Measurements from ENCODE around the gene WASHC1.
"Not testable (repeated sequence)": the region's sequence is repeated elsewhere in the genome, so short reads cannot be mapped to it uniquely, and the experiment has no call there.

The WASHC1 gene, protein sequence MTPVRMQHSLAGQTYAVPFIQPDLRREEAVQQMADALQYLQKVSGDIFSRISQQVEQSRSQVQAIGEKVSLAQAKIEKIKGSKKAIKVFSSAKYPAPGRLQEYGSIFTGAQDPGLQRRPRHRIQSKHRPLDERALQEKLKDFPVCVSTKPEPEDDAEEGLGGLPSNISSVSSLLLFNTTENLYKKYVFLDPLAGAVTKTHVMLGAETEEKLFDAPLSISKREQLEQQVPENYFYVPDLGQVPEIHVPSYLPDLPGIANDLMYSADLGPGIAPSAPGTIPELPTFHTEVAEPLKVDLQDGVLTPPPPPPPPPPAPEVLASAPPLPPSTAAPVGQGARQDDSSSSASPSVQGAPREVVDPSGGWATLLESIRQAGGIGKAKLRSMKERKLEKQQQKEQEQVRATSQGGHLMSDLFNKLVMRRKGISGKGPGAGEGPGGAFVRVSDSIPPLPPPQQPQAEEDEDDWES

DNA sequence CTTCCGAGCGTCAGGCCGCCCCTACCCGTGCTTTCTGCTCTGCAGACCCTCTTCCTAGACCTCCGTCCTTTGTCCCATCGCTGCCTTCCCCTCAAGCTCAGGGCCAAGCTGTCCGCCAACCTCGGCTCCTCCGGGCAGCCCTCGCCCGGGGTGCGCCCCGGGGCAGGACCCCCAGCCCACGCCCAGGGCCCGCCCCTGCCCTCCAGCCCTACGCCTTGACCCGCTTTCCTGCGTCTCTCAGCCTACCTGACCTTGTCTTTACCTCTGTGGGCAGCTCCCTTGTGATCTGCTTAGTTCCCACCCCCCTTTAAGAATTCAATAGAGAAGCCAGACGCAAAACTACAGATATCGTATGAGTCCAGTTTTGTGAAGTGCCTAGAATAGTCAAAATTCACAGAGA is at the start of gene WASHC1:
TSS of gene WASHC1 (minus strand) at position 101 of the 400 bp plus-strand sequence. CDS start 4,457 bp downstream, outside the sequence.
- not testable (repeated sequence) for DNase-seq (ENCODE audit: low read depth, low spot score)

DNA sequence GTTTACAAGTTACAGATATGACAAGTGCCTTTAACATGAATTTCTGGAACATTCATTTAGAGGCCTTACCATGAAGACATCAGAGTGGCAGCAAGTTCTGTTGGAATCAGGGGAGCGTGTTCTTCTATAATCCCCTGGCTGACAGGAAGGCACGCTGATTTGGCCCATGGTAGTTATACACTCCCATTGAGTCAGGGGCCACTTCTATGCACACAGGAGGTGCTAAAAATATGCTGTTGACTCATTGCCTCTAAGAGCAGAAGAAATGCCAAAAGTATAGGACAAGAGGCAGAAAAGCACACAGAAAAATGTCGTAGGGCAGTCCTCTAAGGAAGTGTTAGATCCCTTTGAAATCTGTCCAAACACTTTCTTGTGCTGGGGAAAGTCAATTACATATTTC is 49.1 kb upstream of the WASHC1 start:
- not testable (repeated sequence) for DNase-seq (ENCODE audit: low read depth, low spot score)

DNA sequence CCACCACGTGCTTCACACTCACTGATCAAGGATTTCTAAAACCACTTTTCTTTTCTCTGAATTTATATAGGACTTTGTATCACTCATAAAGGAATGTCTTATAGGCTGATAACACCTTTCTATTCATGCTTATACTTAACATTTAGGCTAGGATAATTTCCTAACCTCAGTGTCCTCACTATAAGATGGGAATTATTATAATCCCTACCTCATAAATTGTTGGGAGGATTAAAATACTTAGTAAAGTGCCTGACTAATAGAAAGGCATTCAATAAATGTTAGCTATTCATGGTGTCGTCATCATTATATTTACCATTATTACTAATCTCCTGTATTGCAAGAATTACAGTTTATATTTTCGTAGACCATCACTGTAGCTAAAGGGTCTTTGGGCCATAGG is 47.1 kb upstream of the WASHC1 start:
- not testable (repeated sequence) for DNase-seq (ENCODE audit: low read depth, low spot score)

DNA sequence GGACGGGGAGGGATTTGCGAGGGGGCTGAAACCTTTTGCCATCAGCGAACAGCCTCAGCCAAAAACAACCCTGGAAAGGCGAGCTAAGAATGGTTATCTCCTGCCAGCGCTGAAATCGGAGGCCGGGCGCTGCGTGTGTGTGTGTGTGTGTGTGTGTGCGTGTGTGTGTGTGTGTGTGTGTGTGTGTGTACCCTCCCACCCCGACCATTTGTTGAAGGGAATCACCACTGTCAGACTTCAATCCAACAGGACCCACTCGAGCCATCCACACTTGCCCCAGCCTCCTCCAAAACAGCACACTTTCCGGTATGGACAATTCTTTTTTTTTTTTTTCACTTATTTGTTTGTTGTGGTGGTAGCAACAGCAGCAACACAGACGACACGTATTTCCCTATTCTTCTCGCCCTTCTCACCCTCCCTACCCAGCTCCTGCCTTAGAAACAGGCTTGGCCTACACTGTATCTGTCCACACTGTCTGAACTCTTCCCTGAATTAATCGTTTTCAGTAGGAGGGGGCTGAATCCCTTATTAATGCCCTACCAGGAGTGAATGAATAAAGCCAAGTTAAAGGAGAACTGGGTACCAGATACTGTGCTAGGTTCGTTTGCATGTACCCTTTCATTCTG is 44.8 kb upstream of the WASHC1 start:
- not testable (repeated sequence) for DNase-seq (ENCODE audit: low read depth, low spot score)

DNA sequence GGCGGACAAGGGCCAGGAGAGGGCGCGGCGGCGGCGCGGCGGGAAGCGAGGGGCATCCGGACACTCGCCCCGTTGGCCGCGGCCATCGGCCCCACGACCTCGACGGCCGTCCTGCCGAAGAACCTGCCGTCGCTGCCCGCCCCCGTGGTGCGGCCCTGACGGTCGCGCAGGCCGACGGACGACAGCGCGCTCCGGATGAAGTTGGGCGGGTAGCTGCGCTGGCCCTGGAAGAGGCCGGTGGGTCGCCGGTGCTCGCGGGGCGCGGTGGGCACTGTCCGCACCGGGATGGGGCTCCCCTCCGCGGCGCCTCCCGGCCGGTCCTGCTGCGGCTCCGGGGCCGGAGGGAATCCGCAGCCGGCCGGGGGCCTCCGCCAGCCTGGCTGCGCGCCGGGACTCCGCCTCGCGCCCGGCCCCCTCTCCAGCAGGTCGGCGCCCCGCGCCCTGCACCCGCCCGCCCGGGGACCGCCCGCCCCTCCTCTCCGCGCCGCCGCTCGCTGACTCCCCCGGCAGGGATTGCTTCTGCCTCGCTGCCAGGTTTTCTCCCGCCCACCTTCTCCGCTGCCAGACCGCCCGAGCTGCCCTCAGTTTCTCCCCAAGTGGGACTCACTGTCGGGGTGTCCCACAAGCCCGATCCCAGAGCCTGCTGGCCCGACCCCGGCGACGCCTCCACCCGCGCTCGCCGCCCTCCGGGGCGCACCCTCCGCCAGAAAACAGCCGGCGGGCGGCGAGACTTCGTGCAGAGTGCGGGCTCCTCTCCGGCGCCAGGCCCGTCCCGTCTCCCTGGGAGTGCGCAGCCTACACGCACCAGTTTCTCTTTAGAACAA is 44.0 kb upstream of the WASHC1 start:
- DNase-seq (ENCODE audit: low read depth, low spot score) = not testable (repeated sequence)

DNA sequence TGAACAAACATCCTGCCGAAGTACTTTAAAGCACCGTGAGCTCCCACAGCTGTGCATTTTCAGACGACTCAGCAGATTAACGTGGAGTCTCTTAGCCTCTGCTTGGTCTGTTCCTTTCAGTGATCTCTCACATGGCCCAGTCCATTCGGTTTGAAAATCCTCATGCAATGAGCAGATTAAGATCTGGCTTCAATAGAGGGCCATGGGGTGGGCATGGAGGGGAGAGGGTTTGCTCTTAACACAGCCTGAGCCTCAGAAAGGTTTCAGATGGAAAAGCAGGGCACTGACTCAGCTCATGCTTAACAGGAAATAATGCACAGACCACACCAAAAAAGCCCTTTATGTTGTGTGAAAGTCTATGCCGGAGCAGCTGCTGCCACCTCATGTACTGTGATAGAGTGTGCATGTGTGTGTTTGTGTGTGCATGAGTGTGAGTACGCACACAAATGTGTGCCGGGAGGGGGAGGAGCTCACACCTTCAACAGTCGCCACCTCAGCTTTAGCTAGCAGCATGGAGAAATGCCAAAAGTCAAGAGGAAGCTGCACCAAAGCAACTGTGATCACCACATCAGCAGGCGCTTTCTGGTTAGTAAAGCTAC is 33.9 kb upstream of the WASHC1 start:
- not testable (repeated sequence) for DNase-seq (ENCODE audit: low read depth, low spot score)

DNA sequence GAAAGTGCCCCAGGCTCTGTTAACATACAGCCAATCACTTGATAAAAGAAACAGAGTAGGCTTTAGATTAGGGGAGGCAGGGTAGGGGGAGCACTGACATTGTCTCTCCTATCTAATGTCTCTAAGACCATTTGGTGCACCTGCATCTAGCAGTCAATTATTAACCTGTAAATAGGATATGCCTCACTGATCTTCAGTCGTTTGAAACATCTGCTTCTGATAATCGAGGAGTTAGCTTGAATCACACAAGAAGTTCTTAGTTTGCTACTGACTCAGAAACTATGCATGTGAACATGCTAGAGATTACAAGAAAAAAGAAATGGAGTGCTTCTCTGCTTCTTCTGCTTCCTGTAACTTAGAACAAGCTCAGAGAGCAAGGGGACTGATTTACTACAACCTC is 23.4 kb upstream of the WASHC1 start:
- not testable (repeated sequence) for DNase-seq (ENCODE audit: low read depth, low spot score)

DNA sequence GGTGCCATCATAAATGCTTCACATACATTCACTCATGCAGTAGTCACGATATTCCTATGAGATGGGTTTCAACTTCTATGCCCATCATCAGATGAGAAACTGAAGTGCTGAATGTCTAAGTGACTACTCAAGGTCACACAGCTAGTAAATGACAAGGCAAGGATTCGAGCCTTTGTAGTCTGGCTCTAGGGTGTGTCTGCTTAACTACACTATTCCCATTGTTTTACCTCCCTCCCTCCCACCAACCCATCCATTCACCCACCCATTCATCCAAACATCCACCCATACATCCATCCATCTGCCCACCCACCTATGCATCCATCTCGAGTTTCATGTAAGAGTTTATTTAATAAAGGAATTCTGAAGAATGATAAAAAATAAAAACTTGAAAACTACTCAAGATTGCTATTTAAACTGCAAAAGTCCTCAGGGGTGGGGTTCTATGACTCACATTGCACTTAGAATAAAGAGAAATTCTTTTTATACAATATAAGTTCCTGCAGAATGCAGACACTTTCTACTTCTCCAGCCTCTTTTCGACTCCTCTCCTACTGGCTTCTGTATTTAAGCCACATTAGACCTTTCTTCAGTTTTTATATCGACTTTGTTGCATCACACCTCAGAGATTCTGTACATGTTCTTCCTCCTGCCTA is 19.1 kb upstream of the WASHC1 start:
- DNase-seq (ENCODE audit: low read depth, low spot score) = not testable (repeated sequence)

DNA sequence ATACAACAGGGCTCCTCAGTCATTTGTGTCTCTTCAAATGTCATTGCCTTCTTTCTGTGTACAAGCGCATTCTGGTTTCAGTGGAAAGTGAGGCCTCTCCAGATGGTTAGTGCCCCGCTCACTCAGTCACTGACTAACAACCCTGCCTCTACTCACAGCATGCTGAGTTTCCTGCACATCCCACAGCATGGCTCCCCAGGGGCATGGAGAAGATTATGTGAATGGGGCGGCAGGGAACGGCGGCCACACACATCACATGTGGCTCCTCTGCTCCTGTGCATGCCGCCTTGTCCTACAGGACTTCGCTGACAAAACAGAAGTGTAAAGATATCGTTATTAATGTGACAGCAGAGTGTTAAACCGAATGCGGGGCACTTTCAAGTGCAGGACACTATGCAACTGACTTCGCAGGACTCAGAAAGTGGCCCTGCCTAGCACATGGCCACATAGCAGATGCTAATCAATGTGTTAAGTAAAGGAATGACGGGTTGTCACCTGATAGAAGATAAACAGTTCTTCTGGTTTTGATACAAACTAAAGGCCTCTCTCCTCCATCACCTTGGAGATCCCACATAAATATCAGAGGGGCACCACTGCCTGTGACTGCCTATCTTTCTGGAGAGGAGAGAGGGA is 17.5 kb upstream of the WASHC1 start:
- DNase-seq (ENCODE audit: low read depth, low spot score) = not testable (repeated sequence)

DNA sequence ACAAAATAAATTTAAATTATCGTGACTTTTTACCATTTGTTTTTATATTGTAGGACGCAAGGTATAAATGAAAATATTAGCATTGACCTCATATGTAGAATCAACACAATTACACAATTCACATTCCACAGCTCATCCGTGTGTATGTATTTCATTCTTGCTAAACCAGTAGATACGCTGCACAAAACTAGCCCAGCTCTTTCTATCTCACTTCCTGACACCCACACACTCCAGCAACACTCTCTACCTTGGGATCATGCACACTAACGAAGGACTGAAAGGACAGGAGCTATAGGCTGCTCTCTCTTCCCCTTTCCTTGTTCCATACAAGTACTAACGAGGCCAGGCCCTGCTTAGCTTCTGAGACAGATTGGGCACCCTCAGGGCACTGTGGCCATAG is 16.9 kb upstream of the WASHC1 start:
- not testable (repeated sequence) for DNase-seq (ENCODE audit: low read depth, low spot score)

DNA sequence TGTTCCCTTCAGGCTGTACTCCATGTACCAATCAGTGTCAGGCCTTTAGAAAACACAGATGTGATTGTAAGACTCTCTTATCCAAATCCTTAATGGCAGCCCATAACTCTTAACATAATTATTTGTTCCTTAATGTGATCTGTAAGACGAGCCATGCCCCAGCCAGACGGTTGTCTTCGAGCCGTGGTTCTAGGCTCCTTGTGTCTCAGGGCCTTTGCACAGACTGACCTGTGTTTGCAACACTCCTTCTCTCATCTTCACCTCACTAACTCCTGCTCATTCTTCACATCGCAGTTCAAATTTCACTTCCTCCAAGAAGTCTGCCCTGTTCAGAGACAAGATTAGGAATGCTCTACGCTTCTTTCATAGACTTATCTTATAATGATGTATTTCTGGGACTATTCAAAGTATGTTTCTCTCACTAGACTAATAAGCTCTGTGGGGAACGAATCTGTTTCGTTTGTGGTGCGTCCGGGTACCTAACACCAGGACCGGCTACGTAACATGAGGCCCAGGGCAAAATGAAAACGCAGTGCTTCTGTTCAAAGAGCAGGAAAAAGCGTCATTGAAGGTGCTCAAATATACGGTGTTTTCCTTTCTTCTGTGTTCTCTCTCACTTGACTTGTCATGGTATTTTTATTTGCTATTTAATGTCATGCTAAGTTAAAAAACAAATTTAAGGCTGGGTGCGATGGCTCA is 16.1 kb upstream of the WASHC1 start:
- DNase-seq (ENCODE audit: low read depth, low spot score) = not testable (repeated sequence)

DNA sequence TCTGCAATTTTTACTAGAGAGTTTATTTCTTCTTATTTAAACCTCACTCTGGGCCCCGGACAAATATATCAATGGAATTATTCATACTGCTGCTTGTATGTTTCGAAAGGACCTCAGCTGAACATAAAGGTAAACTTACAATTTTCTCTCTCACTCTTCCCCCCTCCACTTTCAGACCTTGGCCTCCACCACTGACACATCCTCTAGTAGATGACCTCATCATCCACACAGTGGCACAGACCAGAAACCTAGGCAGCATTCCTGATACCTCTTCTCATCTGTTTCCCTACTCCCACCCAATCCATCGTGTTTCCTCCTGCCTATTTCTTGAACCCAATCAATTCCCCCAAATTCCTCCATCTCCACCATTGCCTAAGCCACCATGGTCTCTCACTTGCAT is 15.2 kb upstream of the WASHC1 start:
- DNase-seq (ENCODE audit: low read depth, low spot score) = not testable (repeated sequence)

DNA sequence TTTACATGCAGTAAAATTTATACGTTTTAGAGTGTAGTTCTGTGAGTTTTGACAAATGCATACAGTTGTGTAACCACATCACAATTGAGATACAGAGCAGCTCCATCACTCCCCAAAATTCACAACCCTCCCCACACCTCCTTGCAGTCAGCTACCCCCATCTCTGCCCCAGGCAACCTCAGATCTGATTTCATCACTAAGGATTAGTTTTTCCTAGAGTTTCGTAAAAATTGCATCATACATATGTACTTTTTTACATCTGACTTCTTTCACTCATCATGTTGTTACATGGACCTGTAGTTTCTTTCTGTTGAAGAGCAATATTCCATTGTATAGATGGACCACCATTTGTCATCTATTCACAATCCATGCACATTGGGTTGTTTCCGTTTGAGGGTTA is 14.4 kb upstream of the WASHC1 start:
- DNase-seq (ENCODE audit: low read depth, low spot score) = not testable (repeated sequence)

DNA sequence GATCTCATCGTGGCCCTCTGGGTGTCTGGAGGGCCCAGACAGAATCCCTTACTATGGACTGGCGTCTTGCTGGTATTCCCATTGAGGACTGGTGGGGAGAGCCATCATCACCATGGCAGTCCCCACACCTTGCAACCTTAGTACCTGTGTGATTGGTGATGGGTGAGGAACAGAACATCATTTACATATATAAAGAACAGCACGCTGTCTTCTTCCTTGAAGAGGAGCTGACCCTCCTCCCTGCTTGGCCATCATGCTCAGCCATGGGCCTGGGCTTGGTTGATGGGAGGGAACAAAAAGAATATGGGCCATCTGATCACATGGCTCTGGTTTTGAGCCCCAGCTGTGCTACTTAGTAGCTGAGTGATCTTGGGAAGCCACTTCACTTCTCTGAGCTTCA is 13.9 kb upstream of the WASHC1 start:
- DNase-seq (ENCODE audit: low read depth, low spot score) = not testable (repeated sequence)

DNA sequence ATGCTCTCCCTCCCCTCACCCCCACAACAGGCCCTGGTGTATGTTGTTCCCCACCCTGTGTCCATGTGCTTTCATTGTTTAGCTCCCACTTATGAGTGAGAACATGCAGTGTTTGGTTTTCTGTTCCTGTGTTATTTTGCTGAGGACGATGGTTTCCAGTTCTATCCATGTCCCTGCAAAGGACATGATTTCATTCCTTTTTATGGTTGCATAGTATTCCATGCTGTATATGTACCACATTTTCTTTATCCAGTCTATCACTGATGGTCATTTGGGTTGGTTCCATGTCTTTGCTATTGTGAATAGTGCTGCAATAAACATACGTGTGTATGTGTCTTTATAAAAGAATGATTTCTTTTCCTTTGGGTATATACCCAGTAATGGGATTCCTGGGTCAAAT is 12.6 kb upstream of the WASHC1 start:
- DNase-seq (ENCODE audit: low read depth, low spot score) = not testable (repeated sequence)

DNA sequence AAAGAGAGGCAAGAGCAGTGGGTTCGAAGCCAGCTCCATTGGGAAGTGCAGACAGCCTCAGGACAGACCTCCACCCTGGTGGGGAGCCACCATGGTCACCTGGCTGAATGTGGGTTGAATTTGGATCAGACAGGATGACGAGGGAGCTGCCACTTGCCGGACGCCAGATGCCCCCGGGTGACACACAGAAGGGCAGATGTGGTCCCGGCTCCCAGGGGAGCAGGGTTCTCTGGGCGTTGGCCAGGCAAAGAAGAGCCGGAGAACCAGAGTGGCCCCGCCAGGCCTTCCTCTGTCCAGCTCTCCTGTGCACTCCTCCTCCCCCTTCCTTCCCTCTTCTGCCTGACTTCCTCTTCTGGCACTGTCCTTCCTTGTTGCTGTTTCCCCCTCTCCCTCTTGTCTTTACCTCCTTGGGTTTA is 12.0 kb upstream of the WASHC1 start:
- not testable (repeated sequence) for DNase-seq (ENCODE audit: low read depth, low spot score)

DNA sequence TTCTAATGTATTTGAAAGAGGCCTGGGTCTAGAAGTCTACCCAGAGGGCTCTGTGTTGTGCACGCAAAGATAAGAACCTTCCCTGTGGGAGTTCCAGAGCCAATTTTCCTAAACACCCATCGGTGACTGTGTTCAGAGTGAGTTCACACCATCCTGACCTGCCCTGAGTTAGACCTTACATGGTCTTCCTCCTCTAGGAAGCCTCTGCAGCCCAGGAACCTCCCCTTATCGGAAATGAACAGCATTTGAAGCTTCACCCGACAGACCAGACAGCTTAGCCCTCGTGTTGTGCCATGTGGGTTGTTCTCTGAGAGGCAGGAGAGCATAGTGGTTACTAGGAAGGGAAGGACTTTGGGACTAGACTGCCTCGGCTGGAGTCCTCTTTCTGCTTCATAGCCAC is 3.1 kb upstream of the WASHC1 start:
- DNase-seq (ENCODE audit: low read depth, low spot score) = not testable (repeated sequence)

DNA sequence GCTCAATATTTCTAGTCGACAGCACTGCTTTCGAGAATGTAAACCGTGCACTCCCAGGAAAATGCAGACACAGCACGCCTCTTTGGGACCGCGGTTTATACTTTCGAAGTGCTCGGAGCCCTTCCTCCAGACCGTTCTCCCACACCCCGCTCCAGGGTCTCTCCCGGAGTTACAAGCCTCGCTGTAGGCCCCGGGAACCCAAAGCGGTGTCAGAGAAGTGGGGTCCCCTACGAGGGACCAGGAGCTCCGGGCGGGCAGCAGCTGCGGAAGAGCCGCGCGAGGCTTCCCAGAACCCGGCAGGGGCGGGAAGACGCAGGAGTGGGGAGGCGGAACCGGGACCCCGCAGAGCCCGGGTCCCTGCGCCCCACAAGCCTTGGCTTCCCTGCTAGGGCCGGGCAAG is 481 bp downstream of the WASHC1 start:
- DNase-seq (ENCODE audit: low read depth, low spot score) = not testable (repeated sequence)

DNA sequence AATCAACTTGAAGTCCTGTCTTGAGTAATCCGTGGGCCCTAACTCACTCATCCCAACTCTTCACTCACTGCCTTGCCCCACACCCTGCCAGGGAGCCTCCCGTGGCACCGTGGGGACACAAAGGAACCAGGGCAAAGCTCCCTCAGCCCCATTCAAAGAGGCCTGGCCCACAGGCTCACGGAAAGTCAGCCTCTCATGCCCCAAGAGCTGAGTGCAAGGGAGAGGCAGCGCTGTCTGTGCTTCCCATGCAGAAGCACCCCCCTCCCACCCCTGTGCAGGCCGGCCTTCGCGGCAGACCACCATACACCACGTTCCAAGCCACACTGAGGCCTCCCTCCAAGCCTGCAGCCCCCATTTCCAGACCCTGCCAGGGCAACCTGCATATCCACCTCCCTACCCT is 7.6 kb downstream of the WASHC1 start:
- not testable (repeated sequence) for DNase-seq (ENCODE audit: low read depth, low spot score)

DNA sequence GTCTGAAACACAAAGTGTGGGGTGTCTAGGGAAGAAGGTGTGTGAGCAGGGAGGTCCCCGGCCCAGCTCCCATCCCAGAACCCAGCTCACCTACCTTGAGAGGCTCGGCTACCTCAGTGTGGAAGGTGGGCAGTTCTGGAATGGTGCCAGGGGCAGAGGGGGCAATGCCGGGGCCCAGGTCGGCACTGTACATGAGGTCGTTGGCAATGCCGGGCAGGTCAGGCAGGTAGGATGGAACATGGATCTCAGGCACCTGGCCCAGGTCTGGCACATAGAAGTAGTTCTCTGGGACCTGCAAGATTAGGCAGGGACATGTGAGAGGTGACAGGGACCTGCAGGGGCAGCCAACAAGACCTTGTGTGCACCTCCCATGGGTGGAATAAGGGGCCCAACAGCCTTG is 12.4 kb downstream of the WASHC1 start:
- DNase-seq (ENCODE audit: low read depth, low spot score) = not testable (repeated sequence)

All from activated CD4-positive, CD25-positive, alpha-beta regulatory T cell treated with anti-CD3 and anti-CD28 coated beads, Interleukin-2, amount 50 U/mL, for 16 hours (primary cell).